ENCODE measurements around the gene DLK2.
"Not testable (repeated sequence)": the region's sequence is repeated elsewhere in the genome, so short reads cannot be mapped to it uniquely, and the experiment has no call there.

Gene DLK2

DNA sequence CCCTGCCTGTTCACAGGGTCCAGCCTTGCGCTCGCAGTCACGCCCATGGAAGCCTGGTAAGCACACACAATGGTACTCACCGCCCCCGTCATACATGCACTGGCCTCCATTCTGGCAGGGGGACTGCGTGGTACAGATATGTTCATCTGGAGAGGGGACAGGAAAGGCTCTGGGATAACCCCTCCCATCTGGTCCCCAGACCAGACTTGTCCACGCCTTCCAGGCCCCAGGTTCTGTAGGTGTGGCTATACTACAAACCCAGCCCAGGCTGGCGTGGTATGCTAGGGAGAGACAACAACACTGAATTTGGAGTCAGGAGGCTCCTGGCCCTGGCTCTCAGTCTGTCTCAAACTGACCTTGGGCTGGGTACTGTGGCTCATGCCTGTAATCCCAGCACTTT lies 3.4 kb downstream of the DLK2 start:
- no peak for DNase-seq

DNA sequence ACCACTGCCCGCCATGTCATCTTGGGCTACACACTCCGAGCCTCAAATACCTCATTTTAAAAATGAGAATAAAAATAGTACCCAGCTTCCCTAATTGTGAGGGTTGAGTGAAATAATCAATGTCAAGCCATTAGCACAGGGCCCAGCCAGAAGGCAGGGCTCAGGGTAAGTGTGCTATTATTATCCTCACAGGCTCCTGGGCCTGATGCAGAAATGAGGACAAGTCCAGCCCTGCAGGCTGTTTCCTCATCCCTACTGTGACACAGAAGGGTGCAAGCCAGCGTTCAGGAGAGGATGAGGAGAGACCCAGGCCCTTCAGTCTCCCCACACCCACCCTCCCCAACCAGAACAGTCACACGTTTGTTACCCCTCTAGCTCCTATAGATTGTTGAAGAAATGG lies 4.0 kb downstream of the DLK2 start:
- DNase-seq: no peak

DNA sequence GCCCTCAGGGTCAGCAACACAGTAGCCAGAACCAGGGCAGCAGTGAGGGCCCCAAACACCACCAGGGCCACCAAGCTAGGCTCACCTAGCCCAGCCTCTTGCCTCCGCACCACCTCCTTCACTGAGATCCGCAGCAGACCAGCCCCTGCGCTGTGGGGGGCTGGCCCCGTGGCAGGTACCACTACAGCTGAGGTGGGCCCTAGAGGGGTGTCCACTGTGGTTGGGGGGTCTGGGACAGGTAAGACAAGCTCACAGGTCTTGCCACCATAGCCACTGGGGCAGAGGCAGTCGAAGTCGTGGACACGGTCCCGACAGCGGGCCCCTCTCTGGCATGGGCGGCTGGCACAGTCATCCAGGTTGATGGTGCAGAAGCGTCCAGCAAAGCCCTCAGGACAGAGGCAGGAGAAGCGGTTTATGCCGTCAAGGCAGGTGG lies 4.6 kb downstream of the DLK2 start:
- DNase-seq: no peak

DNA sequence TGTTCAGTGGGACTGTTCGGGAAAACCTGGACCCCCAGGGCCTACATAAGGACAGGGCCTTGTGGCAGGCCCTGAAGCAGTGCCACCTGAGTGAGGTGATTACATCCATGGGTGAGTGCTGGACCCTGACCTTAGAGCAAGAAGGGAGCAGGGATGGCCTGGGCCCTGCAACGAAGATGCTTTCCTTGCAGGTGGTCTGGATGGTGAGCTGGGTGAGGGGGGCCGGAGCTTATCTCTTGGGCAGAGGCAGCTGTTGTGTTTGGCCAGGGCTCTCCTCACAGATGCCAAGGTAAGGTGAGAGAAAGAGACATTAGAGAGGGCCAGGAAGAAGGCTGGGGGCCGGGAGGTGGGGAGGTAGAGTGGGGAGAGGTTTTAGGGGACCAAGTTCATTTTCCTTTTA lies 6.4 kb downstream of the DLK2 start:
- no peak for DNase-seq

DNA sequence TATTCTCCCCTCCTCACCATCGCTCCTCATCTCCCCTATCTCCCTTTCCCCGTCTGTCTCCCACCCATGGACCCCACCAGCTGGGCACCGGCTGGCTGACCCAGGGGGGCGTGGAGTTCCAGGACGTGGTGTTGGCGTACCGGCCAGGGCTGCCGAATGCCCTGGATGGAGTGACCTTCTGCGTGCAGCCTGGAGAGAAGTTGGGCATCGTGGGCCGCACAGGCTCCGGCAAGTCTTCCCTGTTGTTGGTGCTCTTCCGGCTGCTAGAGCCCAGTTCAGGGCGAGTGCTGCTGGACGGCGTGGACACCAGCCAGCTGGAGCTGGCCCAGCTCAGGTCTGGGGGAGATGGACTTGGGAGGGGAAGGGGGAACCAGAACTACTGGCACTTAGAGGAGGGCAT lies 7.7 kb downstream of the DLK2 start:
- DNase-seq: no peak

DNA sequence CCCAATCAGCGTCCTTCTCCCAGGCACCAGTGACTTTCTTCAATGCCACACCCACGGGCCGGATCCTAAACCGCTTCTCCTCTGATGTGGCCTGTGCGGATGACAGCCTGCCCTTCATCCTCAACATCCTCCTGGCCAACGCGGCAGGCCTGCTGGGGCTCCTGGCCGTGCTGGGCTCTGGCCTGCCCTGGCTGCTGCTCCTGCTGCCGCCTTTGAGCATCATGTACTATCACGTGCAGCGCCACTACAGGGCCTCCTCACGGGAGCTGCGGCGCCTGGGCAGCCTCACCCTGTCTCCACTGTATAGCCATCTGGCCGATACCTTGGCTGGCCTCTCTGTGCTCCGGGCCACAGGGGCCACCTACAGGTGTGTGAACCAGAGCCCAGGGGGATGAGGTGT lies 9.8 kb downstream of the DLK2 start:
- DNase-seq: no peak

DNA sequence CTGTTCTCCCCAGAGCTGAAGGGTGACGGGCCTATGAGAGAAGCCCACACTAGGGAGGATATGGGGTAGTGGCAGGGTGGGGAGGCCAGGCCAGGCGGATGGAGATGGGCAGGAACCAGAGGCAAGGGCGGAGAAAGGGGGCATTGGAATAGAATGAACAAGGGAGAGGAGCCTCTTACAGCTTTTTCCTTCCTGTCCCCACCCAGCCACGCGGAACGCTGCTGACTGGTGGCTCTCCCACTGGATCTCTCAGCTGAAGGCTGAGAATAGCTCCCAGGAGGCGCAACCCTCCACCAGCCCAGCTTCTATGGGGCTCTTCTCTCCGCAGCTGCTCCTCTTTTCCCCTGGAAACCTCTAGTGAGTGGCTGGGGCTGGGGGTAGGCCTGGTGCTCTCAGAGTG lies 10.8 kb downstream of the DLK2 start:
- no peak for DNase-seq

DNA sequence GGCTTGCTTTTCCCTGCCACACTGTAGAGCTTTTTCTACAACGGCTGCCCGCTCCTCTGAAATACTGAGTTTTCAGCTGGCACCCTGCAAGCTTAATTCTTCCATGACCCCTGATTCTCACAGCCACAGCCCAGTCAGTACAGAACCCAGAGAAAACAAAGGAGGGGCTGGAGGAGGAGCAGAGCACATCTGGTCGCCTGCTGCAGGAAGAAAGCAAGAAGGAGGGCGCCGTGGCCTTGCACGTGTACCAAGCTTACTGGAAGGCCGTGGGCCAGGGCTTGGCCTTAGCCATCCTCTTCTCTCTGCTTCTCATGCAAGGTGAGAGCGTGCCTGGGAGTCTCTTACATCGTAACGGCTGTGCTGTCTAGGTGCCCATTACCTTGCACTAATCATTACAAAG lies 11.3 kb downstream of the DLK2 start:
- DNase-seq: no peak

DNA sequence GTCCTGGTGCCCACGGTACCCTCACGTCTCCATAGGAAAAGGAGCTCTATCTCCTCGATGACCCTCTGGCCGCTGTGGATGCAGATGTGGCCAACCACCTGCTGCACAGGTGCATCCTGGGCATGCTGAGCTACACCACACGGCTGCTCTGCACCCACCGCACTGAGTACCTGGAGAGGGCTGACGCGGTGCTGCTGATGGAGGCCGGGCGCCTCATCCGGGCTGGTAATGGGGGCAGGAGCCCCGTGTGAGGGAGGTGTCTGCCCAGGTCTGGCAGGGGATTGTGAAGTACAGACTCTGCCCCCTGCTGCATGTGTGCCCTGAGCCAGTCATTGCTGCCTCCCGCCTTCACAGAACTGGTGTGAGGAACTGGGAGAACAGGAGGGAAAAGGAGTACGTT lies 12.4 kb downstream of the DLK2 start:
- no peak for DNase-seq

DNA sequence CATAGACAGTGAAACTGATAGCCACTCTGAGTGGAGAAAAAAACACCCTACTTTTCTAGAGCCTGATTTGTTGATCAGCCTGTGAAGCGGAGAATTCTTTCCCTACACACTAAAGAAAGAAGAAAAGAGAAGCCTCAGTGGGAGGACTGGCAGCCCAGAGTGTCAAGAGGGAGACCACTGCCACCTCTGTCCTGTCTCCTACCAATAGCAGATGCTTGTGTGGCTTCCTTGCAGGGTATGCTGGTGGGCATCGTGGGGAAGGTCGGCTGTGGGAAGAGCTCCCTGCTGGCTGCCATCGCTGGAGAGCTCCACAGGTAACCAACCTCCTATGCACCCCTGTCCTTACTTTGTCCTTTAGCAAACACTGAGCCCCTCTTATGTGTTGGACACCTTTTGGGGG lies 17.6 kb downstream of the DLK2 start:
- no peak for DNase-seq

DNA sequence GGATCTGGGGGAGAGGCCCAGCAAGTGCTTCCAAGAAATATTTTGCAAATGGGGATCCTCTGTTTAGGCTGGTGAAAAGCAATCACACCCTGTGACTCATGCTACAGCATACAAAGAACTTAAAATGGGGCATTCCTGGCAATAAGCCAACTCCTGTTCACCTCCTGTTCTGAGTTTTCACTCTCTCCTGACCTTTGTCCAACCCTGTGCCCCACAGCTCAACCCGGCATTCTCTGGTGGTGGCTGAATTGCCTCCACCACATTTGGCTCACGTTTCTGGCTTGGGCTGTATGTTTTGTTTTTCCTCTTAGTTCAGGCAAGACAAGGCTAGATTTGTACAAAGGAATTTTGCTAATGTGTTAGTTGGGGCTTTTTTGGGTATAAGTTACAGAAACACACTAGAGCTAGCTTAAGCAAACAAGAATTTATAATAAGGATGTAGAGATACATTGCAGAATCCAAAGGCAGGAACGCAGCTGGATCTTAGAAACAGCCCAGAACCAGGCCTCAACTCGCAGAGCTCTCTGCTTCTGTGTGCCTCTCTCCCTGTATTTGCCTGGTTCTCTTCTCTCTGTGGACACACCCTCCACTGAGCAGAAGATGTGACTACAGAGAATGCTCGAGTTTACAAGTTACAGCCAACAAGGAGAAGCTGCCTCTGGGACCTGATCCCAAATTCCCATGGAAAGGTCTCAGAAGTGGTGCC lies 18.6 kb downstream of the DLK2 start:
- no peak for DNase-seq

DNA sequence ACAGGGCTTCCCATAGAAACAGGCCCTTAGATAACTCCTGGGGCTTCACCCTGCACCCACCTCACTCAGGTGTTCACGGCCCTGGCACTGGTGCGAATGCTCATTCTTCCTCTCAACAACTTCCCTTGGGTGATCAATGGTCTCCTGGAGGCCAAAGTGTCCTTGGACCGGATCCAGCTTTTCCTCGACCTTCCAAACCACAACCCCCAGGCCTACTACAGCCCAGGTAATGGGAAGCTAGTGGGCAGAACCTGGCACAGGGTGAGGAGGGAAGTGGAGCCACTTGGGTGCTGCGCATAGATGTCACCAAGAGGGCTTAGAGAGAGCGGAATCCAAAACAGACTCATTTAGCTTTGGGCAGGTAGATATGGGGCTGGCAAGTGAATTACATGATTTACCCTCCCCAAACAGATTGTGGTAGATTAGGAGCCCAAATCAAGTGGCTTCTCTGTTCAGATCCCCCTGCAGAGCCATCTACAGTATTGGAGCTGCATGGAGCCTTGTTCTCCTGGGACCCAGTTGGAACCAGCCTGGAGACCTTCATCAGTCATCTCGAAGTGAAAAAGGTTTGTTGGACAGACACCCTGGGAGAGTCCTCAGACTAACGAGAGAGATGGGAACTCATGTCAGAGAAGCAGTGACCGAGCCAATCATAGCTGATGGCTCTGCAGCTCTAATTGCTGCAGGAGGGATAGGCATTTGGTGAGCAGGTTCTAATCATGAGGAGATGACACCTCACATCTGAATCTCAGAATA lies 19.5 kb downstream of the DLK2 start:
- DNase-seq: no peak

DNA sequence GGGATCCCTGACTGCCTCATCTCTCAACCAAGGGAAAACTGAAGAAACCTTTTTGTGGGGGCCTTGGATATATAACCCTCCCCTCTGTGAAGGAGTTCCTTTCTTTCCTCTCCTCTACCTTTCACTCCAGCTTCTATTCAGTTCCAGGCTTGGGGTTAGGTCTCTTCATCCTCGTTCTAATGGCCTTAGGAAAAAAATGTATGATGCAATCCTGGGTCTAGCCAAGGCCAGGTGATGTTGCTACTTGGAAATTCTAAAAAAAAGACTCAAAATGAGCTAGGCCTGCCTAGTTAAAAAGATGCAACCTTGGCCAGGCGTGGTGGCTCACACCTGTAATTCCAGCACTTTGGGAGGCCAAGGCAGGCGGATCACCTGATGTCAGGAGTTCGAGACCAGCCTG lies 20.4 kb downstream of the DLK2 start:
- DNase-seq: no peak

DNA sequence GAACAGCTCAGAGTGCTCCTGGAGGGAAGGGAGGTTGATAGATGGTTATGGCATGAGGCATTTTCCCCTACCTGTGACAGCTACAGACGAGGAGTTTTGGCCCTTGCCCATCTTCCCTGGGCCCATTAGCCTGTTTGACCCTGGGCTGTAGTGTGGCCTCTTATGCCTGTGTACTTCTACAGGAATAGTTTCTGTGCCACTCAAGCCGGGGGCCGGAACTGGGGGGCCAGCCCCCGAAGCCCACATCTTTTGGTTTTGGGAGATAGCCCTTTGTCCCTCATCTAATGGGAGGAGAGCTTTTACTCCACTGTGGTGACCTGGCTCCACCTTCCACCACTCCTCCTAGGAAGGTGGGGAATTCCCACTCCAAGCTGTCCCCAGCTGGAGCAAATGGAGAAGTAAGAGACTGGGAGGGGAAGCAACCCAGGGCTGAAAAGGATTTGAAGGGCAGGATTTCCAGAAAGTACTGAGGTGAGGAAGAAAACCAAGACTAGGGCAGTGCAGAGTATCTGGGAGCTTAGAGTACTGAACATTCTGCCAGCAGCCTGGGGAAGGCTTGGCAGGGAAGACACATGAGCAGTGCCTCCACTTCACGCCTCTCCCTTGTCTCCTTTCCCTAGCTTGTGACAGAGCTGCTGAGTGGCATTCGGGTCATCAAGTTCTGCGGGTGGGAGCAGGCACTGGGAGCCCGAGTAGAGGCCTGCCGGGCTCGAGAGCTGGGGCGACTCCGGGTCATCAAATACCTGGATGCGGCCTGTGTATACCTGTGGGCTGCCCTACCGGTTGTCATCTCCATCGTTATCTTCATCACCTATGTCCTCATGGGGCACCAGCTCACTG lies 21.1 kb downstream of the DLK2 start:
- DNase-seq: no peak

DNA sequence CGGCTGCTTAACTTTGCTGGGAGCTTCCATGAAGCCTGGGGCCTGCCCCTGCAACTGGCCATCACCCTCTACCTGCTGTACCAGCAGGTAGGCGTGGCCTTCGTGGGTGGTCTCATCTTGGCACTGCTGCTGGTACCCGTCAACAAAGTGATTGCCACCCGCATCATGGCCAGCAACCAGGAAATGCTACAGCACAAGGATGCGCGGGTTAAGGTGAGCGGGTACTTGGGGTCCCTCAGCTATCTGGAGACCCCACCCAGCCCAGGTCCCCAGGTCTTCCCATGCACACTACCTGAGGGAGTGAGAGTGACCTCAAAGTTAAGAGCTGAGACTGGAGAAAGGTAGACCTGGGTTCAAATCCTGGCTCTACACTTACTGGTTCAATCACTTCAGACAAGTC lies 22.2 kb downstream of the DLK2 start:
- DNase-seq: no peak

DNA sequence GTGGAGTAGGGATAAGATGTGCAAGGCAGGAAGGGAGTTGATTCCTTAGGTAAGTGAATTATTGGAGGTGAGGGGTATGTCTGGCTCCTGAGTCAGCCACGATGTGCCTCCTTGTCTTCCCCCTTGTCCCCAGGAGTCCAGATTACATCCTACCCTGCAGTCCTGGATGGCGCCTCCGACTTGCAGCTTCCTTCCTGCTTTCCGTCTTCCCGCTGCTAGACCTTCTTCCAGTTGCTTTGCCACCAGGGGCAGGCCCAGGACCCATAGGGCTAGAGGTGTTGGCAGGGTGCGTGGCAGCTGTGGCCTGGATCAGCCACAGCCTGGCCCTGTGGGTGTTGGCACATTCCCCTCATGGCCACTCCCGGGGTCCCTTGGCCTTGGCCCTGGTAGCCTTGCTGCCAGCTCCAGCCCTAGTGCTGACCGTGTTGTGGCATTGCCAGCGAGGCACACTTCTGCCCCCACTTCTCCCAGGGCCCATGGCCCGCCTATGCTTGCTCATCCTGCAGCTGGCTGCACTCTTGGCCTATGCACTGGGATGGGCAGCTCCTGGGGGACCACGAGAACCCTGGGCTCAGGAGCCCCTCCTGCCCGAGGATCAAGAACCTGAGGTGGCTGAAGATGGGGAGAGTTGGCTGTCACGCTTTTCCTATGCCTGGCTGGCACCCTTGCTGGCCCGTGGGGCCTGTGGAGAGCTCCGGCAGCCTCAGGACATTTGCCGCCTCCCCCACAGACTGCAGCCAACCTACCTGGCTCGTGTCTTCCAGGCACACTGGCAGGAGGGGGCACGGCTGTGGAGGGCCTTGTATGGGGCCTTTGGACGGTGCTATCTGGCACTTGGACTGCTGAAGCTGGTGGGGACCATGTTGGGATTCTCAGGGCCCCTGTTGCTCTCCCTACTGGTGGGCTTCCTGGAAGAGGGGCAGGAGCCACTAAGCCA lies 23.1 kb downstream of the DLK2 start:
- DNase-seq: no peak

DNA sequence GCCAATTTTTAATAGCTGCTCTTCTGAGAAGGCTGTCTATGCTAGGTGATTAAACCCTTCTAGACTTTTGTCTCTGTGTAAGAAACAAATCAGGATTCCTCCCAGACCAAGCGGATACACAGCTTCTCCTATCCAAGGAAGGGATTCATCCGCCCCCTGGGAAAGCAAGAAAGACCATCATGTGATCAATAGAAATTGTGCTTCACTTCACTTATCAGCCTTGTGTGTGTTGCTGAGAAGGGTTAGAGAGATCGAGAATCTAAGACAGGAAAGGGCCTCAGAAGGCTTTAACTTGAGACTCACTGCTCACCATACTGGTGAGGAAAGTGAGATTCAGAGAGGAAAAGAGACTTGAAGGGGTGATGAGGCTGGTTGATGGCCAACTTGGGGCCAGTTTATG lies 26.5 kb downstream of the DLK2 start:
- no peak for DNase-seq

DNA sequence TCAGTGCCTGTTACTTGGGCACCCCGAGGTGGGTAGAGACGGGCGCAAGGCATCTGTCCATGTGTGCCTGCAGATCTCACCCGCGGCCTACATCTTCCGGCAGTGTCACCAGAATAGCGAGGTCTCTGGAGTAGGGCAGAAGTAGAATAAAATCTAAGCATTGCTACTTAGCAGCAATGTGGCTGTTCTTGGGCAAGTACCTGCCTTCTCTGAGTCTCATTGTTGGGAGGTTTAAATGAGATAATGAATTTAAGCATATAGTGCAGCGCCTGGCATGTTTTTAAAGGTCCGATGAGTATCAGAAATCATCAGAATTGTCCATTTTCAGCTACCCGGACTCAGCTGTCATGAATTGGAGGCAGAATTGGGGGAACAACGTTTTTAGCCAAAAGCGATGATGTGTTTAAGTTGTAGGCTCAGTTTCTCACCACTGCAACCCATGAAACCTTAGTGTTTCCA lies 27.2 kb downstream of the DLK2 start:
- DNase-seq: no peak

DNA sequence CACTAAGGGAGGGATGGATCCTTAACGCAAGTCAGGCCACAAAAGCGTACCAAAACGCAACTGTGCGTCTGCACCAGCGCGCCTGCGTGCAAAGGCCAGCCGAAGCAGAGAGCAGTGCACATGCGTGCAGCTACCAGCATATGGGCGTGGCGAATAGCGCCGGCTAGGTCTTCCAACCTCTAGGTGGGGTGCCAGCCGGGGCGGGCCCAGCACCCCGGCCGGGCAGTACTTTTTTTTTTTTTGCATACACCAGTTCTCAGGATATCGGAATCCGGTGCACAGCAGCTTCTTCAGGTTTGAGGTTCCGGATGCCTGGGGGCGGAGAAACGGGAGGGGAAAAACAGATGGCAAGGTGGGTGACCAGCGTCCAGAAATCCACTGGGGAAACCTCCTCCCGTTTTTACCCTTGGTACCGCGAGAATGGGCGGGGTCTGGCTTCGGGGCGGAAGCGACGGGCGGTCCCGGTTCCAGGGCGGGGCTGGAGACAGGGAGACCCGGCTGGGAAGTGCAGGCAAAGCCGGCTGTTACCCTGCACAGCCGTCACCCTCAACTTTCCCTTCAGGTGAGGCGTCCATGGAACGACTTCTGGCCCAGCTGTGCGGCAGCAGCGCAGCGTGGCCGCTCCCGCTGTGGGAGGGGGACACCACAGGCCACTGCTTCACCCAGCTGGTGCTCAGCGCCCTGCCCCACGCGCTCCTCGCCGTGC lies 27.8 kb downstream of the DLK2 start, which contains the start of gene ABCC10:
Gene ABCC10 (plus strand): TSS at position 136 of the 706 bp plus-strand sequence. CDS start 438 bp downstream, at position 574.
- peak; percentile 94 for DNase-seq

DNA sequence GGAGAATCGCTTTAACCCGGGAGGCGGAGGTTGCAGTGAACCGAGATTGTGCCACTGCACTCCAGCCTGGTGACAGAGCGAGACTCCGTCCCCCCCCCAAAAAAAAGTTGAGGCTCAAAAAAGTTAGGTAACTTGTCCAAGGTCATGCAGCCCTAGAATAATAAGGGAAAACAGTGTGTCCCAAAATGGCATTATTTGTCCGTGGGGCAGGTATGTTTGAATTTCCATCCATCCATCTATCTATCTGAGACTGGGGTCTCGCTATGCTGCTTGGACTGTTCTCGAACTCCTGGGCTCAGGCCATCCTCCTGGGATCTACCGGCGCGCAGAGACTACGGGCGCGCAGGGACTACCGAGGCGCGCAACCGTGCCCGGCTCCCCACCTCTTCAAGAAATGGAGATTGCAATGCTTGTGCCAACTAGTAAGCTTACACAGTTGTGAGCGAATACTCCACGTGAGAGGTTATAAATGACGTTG lies 28.4 kb downstream of the DLK2 start:
- no peak for DNase-seq

DNA sequence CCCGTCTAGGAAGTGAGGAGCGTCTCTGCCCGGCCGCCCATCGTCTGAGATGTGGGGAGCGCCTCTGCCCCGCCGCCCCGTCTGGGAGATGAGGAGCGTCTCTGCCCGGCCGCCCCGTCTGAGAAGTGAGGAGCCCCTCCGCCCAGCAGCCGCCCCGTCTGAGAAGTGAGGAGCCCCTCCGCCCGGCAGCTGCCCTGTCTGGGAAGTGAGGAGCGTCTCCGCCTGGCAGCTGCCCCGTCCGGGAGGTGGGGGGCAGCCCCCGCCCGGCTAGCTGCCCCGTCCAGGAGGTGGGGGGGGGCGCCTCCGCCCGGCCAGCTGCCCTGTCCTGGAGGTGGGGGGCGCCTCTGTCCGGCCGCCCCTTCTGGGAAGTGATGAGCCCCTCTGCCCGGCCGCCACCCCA lies 30.3 kb downstream of the DLK2 start:
- DNase-seq: not testable (repeated sequence)

DNA sequence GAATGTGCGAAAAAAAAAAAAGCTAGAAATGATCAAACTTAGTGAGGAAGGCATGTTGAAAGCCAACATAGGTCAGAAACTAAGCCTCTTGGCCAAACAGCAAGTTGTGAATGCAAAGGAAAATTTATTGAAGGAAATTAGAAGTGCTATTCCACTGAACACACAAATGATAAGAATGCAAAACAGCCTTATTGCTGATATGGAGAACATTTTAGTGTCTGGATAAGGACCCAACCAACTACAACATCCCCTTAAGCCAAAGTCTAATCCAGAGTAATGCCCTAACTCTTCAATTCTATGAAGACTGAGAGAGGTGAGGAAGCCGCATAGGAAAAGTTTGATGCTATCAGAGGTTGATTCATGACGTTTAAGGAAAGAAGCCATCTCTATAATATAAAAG lies 33.5 kb downstream of the DLK2 start:
- DNase-seq: no peak

Data from NCI-H1105 (cell line).